Femur (tissue), 1 donor: ENCODE data around the gene LTBP4.

Experiments used
- DNase-seq: peaks from one replicate; pipeline ENCODE4 v3.0.0-alpha.2; 2017

The LTBP4 gene

GRCh38 chr19:40671404-40671803 lies 70.2 kb downstream of the LTBP4 start:
- no peak for DNase-seq

GRCh38 chr19:40672038-40672437 lies 70.9 kb downstream of the LTBP4 start:
- no peak for DNase-seq

GRCh38 chr19:40672573-40673299 lies 71.6 kb downstream of the LTBP4 start:
- DNase-seq: no peak

- no peak for DNase-seq
These were observed 72.2 kb downstream of the LTBP4 start for GRCh38 chr19:40673397-40673796.

GRCh38 chr19:40674291-40674690 lies 73.1 kb downstream of the LTBP4 start:
- DNase-seq: no peak

- DNase-seq: no peak
These were observed 76.0 kb downstream of the LTBP4 start for GRCh38 chr19:40677156-40677555.
